Brain microvascular endothelial cell (primary cell): ENCODE results near the gene ZNF827.

Experiments
- DNase-seq: peaks from one replicate; pipeline ENCODE4 v3.0.0-alpha.2; 2020
- H3K27ac ChIP-seq: fragments of 250-450 bp; sonication (Bioruptor Pico); 2 replicates; pipeline ENCODE4 v1.5.1; 2020; ENCODE audit warnings: mild to moderate bottlenecking, moderate library complexity
- H3K27me3 ChIP-seq: fragments of 250-450 bp; sonication (Bioruptor Pico); replicated peaks from 2 replicates; pipeline ENCODE4 v1.5.1; 2020; ENCODE audit warnings: mild to moderate bottlenecking
- H3K36me3 ChIP-seq: fragments of 250-450 bp; sonication (Bioruptor Pico); replicated peaks from 2 replicates; pipeline ENCODE4 v1.5.1; 2020; ENCODE audit warnings: mild to moderate bottlenecking
- H3K4me3 ChIP-seq: 2 replicates; pipeline ENCODE4 v1.5.1; 2011; ENCODE audit warnings: low read depth, mild to moderate bottlenecking, control low read depth, low read length, moderate library complexity
- in situ Hi-C: cut with HindIII; loops from 2 replicates; pipeline ENCODE4 v1.10.0; 2017; ENCODE audit warnings: low sequenced_read_pairs, low pct_ligation_motif_present
- TF ChIP-seq, protein P1 (sequence below): IDR thresholded peaks from 2 replicates; pipeline ENCODE4 v1.5.1; 2011; ENCODE audit warnings: low read depth, mild to moderate bottlenecking, moderate library complexity, low read length, control low read depth, inconsistent platforms; ENCODE audit errors: missing control alignments

Gene ZNF827

GRCh38 chr4:145885666-145886065, 53.0 kb downstream of the ZNF827 start:
- in situ Hi-C loops, result no loop called here
- H3K36me3 ChIP-seq, result peaks cover 6% of the 10 kb centered on the region
- no peaks in the 10 kb centered on the region for H3K27me3 ChIP-seq
- H3K27ac ChIP-seq, result no peak overlapping the region
- TF ChIP-seq, protein P1, sequence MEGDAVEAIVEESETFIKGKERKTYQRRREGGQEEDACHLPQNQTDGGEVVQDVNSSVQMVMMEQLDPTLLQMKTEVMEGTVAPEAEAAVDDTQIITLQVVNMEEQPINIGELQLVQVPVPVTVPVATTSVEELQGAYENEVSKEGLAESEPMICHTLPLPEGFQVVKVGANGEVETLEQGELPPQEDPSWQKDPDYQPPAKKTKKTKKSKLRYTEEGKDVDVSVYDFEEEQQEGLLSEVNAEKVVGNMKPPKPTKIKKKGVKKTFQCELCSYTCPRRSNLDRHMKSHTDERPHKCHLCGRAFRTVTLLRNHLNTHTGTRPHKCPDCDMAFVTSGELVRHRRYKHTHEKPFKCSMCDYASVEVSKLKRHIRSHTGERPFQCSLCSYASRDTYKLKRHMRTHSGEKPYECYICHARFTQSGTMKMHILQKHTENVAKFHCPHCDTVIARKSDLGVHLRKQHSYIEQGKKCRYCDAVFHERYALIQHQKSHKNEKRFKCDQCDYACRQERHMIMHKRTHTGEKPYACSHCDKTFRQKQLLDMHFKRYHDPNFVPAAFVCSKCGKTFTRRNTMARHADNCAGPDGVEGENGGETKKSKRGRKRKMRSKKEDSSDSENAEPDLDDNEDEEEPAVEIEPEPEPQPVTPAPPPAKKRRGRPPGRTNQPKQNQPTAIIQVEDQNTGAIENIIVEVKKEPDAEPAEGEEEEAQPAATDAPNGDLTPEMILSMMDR, result no peak
- no peak overlapping the region for H3K4me3 ChIP-seq
- no peak for DNase-seq

DNA sequence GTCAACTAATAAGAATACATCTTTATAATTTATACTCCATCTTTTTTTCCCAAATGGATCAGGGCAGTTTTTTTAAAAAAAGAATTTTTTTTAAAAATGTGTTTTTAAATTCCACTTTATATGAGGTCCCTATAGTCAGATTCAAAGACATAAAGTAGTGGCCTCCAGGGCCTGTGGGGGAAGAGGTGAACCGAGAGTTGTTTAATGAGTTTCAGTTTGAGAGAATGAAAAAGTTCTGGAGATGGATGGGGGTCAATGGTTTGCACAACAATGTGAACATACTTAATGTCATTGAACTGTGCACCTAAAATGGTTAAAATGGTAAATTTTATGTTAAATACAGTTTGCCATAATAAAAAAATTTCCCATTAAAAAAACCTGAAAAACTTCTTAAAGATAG, 53.8 kb downstream of the ZNF827 start:
- DNase-seq, result no peak
- TF ChIP-seq, protein P1, result no peak
- Histone ChIP-seq H3K27me3 (no peaks in the 10 kb centered on the region), H3K36me3 (peaks cover 6% of the 10 kb centered on the region), H3K27ac (no peak overlapping the region), H3K4me3 (no peak overlapping the region)
- in situ Hi-C loops, result no loop called here

- Histone ChIP-seq H3K27ac (no peak overlapping the region), H3K36me3 (peaks cover 6% of the 10 kb centered on the region), H3K4me3 (no peak overlapping the region), H3K27me3 (no peaks in the 10 kb centered on the region)
- no peak for DNase-seq
- TF ChIP-seq, protein P1, result no peak
- in situ Hi-C loops, result no loop called here
These were observed 55.4 kb downstream of the ZNF827 start for GRCh38 chr4:145883101-145883694.

GRCh38 chr4:145882604-145883003, 56.0 kb downstream of the ZNF827 start:
- H3K36me3 ChIP-seq, result peaks cover 6% of the 10 kb centered on the region
- DNase-seq, result no peak
- H3K27ac ChIP-seq, result no peak overlapping the region
- H3K4me3 ChIP-seq, result no peak overlapping the region
- TF ChIP-seq, protein P1, result no peak
- in situ Hi-C loops, result no loop called here
- no peaks in the 10 kb centered on the region for H3K27me3 ChIP-seq

DNA sequence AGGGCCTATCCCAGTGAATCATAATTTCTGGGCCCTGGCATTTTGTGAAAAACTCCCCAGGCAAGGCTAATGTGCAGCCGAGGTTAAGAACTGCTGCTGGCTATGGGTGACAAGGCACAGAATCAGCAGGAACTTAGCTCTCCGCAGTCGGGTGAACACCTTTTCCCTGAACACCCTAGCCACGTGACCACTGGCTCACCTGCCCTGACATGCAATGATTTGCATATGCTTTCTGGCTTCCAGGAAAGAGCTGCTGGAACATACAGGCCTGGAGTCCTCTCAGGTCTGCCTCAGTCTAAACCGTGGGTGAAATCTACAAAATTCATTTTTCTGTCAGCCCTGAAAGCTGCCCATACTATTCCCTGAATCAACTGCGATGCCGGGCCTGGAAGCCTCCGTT, 56.6 kb downstream of the ZNF827 start:
- H3K4me3 ChIP-seq, result no peak overlapping the region
- in situ Hi-C loops, result no loop called here
- TF ChIP-seq, protein P1, result no peak
- H3K27me3 ChIP-seq, result no peaks in the 10 kb centered on the region
- DNase-seq, result no peak
- H3K27ac ChIP-seq, result no peak overlapping the region
- peaks cover 6% of the 10 kb centered on the region for H3K36me3 ChIP-seq

DNA sequence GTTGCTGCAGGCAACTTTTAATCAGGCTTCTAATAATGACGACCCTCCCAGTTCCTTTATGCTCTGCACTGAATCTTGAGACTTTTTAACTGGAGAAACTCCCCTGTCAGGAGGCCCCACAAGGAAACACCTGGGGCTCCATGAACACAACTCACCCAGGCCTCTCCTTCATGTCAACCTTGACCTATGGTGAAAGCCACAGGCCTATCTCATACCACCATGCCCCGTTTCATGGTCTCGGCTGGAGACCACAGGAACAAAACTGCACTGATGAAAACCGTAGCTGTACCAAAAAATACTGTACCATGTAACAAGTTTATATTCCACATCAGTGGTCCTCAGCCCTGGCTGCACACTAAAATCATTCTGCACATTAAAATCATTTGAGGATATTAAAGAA, 57.0 kb downstream of the ZNF827 start:
- Histone ChIP-seq H3K4me3 (no peak overlapping the region), H3K27me3 (no peaks in the 10 kb centered on the region), H3K27ac (no peak overlapping the region), H3K36me3 (peaks cover 6% of the 10 kb centered on the region)
- TF ChIP-seq, protein P1, result no peak
- in situ Hi-C loops, result no loop called here
- DNase-seq, result no peak
